Measurements from ENCODE around the gene MTHFD2.
A peak's percentile ranks its signal among the peaks of the same experiment; 100 is the strongest.

Gene MTHFD2

GRCh38 chr2:74249406-74250122 is 51.1 kb downstream of the MTHFD2 start:
- DNase-seq, result no peak
- Mint-ChIP-seq H3K27me3 (ENCODE audit: low read depth, poor library complexity) (peaks cover 24% of the 10 kb centered on the region), H3K4me3 (no peak overlapping the region), H3K27ac (no peak overlapping the region), H3K36me3 (ENCODE audit: low read depth) (peaks cover 6% of the 10 kb centered on the region), H3K4me1 (peaks cover 6% of the 10 kb centered on the region), H3K9me3 (no peaks in the 10 kb centered on the region)
- no peak for TF ChIP-seq CTCF (IDR thresholded peaks at IDR 0.05)

- no peak overlapping the region for H3K4me3 Mint-ChIP-seq
- H3K27ac Mint-ChIP-seq, result no peak overlapping the region
- H3K36me3 Mint-ChIP-seq (ENCODE audit: low read depth), result peaks cover 7% of the 10 kb centered on the region
- no peaks in the 10 kb centered on the region for H3K9me3 Mint-ChIP-seq
- DNase-seq, result peak; percentile 58
- peaks cover 24% of the 10 kb centered on the region for H3K27me3 Mint-ChIP-seq (ENCODE audit: low read depth, poor library complexity)
- peak; percentile 85 for TF ChIP-seq CTCF (IDR thresholded peaks at IDR 0.05)
- H3K4me1 Mint-ChIP-seq, result peaks cover 7% of the 10 kb centered on the region
These were observed 51.8 kb downstream of the MTHFD2 start for GRCh38 chr2:74250189-74250631.

GRCh38 chr2:74252036-74252435 is 53.6 kb downstream of the MTHFD2 start:
- Mint-ChIP-seq H3K9me3 (no peaks in the 10 kb centered on the region), H3K4me3 (no peak overlapping the region), H3K27ac (no peak overlapping the region), H3K4me1 (peaks cover 21% of the 10 kb centered on the region), H3K36me3 (ENCODE audit: low read depth) (peaks cover 12% of the 10 kb centered on the region), H3K27me3 (ENCODE audit: low read depth, poor library complexity) (peaks cover 22% of the 10 kb centered on the region)
- DNase-seq, result no peak
- no peak for TF ChIP-seq CTCF (IDR thresholded peaks at IDR 0.05)

GRCh38 chr2:74252862-74253261 is 54.4 kb downstream of the MTHFD2 start:
- H3K27ac Mint-ChIP-seq, result no peak overlapping the region
- peaks cover 21% of the 10 kb centered on the region for H3K4me1 Mint-ChIP-seq
- no peaks in the 10 kb centered on the region for H3K9me3 Mint-ChIP-seq
- no peak for DNase-seq
- H3K4me3 Mint-ChIP-seq, result no peak overlapping the region
- H3K36me3 Mint-ChIP-seq (ENCODE audit: low read depth), result peaks cover 12% of the 10 kb centered on the region
- TF ChIP-seq CTCF (IDR thresholded peaks at IDR 0.05), result no peak
- peaks cover 16% of the 10 kb centered on the region for H3K27me3 Mint-ChIP-seq (ENCODE audit: low read depth, poor library complexity)

- Mint-ChIP-seq H3K27ac (no peak overlapping the region), H3K36me3 (ENCODE audit: low read depth) (peaks cover 12% of the 10 kb centered on the region), H3K4me3 (no peak overlapping the region), H3K9me3 (no peaks in the 10 kb centered on the region), H3K4me1 (peaks cover 21% of the 10 kb centered on the region), H3K27me3 (ENCODE audit: low read depth, poor library complexity) (peaks cover 14% of the 10 kb centered on the region)
- no peak for TF ChIP-seq CTCF (IDR thresholded peaks at IDR 0.05)
- DNase-seq, result no peak
These were observed 55.0 kb downstream of the MTHFD2 start for GRCh38 chr2:74253306-74253970.

GRCh38 chr2:74253971-74254310 is 55.5 kb downstream of the MTHFD2 start:
- Mint-ChIP-seq H3K27me3 (ENCODE audit: low read depth, poor library complexity) (peaks cover 12% of the 10 kb centered on the region), H3K9me3 (no peaks in the 10 kb centered on the region), H3K4me1 (peaks cover 21% of the 10 kb centered on the region), H3K36me3 (ENCODE audit: low read depth) (peaks cover 12% of the 10 kb centered on the region), H3K4me3 (no peak overlapping the region), H3K27ac (no peak overlapping the region)
- DNase-seq, result no peak
- no peak for TF ChIP-seq CTCF (IDR thresholded peaks at IDR 0.05)

Measured in nephron progenitor cell (in vitro differentiated cells).